Iris pigment epithelial cell (primary cell): Measurements from ENCODE around the gene TRIM56.
"Not testable (repeated sequence)": the region's sequence is repeated elsewhere in the genome, so short reads cannot be mapped to it uniquely, and the experiment has no call there.

Experiments
- DNase-seq: peaks from one replicate; pipeline ENCODE4 v3.0.0-alpha.2; 2011; ENCODE audit warnings: low read depth

Gene TRIM56

DNA sequence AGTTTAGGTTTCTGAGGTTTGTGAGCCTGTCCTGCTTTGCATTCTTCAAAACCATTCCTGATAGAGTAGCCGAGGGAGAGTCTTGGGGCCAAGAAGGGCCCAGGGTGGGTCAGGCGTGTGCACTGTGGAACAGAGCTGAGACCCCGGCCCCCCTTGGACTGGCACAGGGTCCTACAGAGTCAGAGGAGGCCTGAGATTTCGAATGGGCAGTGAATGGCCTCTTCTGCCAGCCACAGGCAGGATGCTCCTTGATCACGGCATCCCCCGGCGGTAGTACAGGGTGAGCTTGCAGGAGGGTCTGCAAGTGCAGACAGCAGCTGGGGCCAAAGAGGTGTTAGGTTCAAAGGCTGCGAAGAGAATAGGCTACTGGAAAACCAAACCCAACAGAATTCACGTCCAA, 4.6 kb downstream of the TRIM56 start:
- DNase-seq, result no peak

- DNase-seq, result not testable (repeated sequence)
Observed at GRCh38 chr7:101092266-101092905, 7.1 kb downstream of the TRIM56 start.

GRCh38 chr7:101093906-101094305, 8.6 kb downstream of the TRIM56 start:
- DNase-seq, result peak; percentile 86

DNA sequence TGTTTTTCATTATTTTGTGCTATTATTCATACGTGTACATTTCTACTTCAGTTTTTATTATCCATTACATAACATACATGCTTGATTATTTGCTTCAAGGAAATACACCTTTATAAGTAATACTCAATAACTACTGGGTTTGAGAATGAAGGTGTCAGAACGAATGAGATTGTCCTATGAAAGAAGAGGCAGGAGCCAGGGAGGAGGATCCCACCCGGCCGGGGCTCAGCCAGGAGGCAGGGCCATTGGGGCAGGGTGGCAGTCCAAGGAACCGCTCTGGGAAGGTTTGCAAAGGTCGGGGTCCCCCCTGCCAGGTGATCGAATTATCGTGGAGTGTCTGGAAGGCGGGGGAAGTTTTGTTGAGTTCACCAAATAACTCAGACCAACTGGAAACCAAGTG, 9.1 kb downstream of the TRIM56 start:
- no peak for DNase-seq

DNA sequence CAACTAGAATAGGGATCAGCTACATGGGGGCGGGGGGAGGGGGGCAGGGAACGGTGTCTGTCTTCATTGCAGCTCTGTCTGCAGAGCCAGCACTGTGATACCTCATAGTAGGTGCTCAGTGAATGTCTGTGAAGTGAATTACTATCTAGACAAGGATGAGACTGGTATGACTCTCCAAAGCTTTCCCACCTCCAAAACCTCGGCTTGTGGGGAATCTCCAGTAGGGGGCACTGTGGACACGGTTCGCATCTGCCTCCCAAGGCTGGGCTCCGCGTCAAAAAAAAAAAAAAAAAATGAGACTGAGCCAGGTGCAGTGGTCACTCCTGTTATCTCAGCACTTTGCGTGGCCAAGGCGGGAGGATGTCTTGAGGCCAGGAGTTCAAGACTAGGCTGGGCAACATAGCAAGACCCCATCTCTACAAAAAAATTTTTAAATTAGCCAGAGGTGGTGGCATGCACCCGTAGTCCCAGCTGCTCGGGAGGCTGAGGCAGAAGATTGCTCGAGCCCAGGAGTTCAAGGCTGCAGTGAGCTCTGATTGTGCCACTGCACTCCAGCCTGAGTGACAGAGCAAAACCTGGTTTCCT, 9.6 kb downstream of the TRIM56 start:
- DNase-seq, result peak; percentile 67

DNA sequence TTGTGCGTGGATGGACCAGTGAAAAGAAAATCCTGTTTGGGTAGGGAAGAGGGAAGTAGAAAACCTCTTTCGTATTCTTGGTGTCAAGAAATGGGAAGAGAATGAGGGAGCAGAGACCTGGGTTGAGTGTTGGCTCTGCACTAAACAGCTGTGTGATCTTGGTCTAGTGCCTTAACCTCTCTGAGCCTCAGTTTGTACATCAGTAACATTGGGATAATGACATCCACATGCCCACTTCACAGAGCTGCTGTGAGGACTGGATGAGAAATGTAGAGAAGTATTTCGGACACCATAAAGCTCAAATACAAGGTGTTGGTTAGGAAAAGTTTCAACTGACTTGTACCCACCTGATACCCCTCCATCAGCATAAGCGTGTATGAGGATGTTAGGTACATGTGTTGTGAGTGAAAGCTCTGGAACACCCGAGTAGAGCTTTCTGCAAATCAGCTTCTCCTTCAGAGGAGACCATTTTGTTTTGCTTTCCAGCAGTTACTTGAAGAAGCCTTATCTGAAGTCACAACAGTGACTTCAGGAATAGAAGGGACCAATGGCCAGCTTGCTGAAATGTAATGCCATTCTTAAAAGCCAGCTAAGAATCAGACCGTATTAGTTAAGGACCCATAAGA, 11.2 kb downstream of the TRIM56 start:
- no peak for DNase-seq

DNA sequence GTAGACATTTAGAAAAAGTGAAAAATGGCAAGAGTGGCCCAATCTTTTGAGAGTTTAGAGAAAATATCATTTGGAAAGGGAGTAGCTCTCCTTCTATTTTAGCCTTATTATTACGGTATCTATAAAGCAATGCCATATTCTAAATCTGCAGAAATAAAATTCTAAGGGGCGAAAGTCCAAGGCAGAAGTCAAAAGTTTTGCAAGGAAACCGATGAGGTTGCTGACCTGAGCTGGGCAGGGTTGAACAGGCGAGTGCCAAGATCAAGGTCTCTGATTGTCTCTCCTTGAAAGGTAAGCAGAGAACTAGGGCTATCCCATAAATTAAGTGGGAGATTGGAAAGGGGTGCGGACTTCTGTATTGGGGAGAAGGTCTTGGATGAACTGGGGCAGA, 11.7 kb downstream of the TRIM56 start:
- DNase-seq, result no peak

- DNase-seq, result no peak
Observed at GRCh38 chr7:101097561-101097960, 12.3 kb downstream of the TRIM56 start.

DNA sequence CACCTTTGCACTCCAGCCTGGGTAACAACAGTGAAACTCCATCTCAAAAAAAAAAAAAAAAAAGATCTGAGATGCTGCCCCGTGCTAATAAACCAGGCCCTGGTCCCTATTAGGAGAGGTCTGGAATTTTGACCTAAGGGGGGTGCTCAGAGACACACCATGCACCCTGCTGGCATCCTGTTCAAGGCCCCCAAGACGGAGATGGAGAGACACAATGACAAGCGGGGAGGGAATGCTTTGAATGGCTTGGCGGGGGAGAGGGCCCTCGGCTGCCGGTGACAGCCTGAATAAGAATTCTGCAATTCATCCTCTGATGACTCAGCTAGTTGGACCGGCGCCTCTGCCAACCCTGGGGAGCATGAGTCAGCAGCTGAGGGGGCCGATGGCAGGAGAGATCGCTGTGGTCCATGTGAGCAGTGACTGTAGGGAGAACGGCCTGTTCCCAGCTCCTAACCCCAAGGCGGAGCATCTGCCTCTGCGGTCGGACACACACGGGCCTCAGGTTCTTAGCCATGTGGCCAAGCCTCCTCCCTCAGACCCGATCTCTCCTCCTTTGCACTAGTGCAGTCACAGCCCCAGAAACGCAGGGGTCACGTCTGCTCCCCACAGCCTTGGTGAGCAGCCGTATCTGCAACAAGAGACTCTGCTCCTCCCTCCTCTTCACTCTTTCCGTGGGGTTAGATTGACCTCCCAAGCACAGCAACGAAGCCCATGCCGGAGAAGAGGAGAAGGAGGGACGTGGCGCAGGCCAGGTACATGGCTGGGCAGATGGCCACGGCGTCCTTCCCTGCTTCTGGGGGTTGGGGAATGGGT, 14.9 kb downstream of the TRIM56 start:
- DNase-seq, result peak; percentile 100

- no peak for DNase-seq
Observed at GRCh38 chr7:101100858-101101847, 15.9 kb downstream of the TRIM56 start.

DNA sequence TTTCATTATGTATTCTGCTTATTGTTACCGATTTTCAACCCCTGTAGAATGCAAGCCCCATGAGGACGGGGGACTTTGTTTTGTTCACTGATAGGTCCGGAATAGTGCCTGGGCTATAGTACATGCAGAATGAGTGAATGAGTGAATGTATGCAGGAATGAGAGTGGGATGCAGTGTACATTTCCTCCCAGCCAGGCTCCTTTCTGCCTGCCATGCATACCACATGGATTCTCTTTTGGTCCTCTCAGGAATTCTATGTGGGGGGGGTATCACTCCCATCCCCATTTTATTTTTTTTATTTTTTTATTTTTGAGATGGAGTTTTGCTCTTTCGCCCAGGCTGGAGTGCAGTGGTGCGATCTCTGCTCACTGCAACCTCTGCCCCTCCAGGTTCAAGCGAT, 16.7 kb downstream of the TRIM56 start:
- no peak for DNase-seq

- not testable (repeated sequence) for DNase-seq
Observed at GRCh38 chr7:101103701-101104100, 18.4 kb downstream of the TRIM56 start.

DNA sequence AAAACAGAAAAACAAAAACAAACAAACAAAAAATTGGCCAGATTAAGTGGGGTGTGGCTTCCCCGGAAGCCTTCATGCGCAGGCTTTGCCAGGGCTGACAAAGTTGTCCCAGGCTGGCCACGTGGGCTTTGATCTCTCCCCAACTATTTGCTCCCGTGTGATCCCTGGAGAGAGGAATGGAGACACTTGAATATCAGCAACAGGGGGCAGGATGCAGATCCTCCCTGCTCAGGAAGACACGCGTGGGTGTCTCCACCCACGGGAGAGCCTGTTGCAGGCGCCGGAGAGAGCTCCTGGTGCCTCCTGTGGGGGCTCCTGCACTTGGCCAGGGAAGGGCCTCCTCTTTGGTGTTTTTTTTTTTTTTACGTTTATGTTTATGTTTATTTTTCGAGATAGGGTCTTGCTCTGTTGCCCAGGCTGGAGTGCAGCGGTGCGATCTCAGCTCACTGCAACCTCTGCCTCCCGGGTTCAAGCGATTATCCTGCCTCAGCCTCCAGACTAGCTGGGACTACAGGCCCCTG, 19.0 kb downstream of the TRIM56 start:
- DNase-seq, result no peak

- no peak for DNase-seq
Observed at GRCh38 chr7:101104799-101105198, 19.5 kb downstream of the TRIM56 start.

GRCh38 chr7:101105248-101105647, 20.0 kb downstream of the TRIM56 start:
- DNase-seq, result not testable (repeated sequence)

- no peak for DNase-seq
Observed at GRCh38 chr7:101106386-101106785, 21.1 kb downstream of the TRIM56 start.

- peak; percentile 84 for DNase-seq
Observed at GRCh38 chr7:101108330-101108857, 23.1 kb downstream of the TRIM56 start.

DNA sequence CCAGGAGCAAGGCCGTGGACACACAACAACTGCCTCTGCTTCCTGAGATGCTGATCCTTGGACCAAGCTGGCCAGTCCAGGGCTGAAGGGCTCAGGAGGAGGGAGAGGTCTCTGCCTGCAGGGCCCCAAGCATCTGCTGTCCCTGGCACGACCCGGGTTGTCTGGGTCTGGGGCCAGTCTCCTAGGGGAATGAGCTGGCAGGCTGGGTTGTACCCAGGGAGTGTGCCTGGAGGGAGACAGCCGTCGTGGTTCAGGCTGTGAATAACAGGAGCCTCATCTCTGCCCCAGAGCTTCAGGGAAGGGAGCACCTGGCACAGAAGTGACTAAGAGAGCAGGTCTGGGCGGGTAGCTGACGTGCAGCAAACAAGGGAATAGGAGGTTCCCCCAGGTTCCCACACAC, 23.7 kb downstream of the TRIM56 start:
- DNase-seq, result peak; percentile 31

DNA sequence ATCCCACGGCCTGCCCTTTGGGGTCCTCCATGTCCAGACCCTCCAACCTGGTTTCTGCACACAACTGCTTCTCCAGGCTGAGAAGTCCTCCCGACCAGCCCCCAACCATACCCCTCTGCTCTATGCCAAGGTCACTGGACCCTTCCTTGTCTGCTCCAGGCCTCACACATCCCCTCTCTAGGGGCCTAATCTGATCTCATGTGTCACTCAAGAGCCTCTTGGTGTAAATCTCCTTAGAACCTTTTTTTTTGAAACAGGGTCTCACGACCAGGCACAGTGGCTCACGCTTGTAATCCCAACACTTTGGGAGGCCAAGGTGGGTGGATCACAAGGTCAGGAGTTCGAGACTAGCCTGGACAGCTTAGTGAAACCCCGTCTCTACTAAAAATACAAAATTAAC, 24.1 kb downstream of the TRIM56 start:
- no peak for DNase-seq

GRCh38 chr7:101111261-101111660, 26.0 kb downstream of the TRIM56 start:
- no peak for DNase-seq

GRCh38 chr7:101112233-101112632, 27.0 kb downstream of the TRIM56 start:
- DNase-seq, result peak; percentile 96
